Gastrocnemius medialis (tissue), 4 donors: ENCODE results near the gene EPYC.

Source experiments
- CTCF ChIP-seq, 5 experiments: fragments of 450-650 bp in 3 of 5; fragments of 200-600 bp in 2 of 5; sonication (generic) in 2 of 5; IDR thresholded peaks in 4 of 5; conservative IDR thresholded peaks in 1 of 5; 1 replicate in 4 of 5; 2 replicates in 1 of 5; pipeline ENCODE4 v1.5.1; 2016 to 2019; ENCODE audit warnings: antibody characterized with exemption in 5 of 5, mild to moderate bottlenecking in 3 of 5, moderate library complexity in 3 of 5
- POLR2A ChIP-seq, 2 donors: fragments of 450-650 bp; IDR thresholded peaks; one replicate each; pipeline ENCODE4 v1.6.1; 2017; ENCODE audit warnings: antibody characterized with exemption in 2 of 2, mild to moderate bottlenecking in 2 of 2, moderate library complexity in 2 of 2

- TF ChIP-seq CTCF (IDR thresholded peaks at IDR 0.05 in 4 of 5, conservative IDR thresholded peaks at IDR 0.05 in 1 of 5): no peak
- no peak for TF ChIP-seq POLR2A (IDR thresholded peaks at IDR 0.05)
Observed at GRCh38 chr12:90990611-90991010, 14.2 kb downstream of the EPYC start.
